Measurements from ENCODE around the gene CERS6. TPM values are rescaled to one million over a fixed set of nuclear protein-coding genes. Genes with fewer than 3 reads are reported as not detected.

The CERS6 gene
- total RNA-seq, 1 experiment from 2014 or later: 30.3 TPM

DNA sequence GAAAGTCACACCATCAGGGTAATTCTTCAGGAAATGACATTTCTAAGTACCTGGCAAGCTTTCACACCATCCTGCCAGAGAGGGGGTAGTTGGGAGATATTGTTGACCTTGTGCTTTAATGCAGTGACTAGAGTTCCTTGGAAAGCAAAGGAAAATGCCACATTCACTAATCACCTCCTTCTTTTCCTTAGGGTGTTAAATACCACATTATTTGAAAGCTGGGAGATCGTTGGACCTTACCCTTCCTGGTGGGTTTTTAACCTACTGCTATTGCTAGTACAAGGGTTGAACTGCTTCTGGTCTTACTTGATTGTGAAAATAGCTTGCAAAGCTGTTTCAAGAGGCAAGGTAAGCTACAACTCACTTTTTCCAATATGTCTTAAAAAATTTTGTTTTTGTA, 309.3 kb downstream of the CERS6 start:
- ATAC-seq (no peak), DNase-seq (ENCODE audit: low read depth, low spot score) (no peak)
- Histone ChIP-seq H3K27ac (ENCODE audit: low read length) (no peak overlapping the region), H3K36me3 (ENCODE audit: control insufficient read depth, insufficient read depth, low read length) (no peaks in the 10 kb centered on the region), H3K4me1 (ENCODE audit: control insufficient read depth, insufficient read depth, low read length) (no peaks in the 10 kb centered on the region), H3K27me3 (ENCODE audit: control insufficient read depth, insufficient read depth, low read length) (no peaks in the 10 kb centered on the region), H3K9me3 (ENCODE audit: control insufficient read depth, insufficient read depth, low read depth, low read length) (no peaks in the 10 kb centered on the region), H3K4me3 (ENCODE audit: low read depth in 2 of 2, low read length in 2 of 2) (no peak overlapping the region)
- POLR2A ChIA-PET: no interaction called here
- TF ChIP-seq POLR2AphosphoS5 (IDR thresholded peaks at IDR 0.05; ENCODE audit: low read depth, low read length): no peak
- TF ChIP-seq, protein P1, sequence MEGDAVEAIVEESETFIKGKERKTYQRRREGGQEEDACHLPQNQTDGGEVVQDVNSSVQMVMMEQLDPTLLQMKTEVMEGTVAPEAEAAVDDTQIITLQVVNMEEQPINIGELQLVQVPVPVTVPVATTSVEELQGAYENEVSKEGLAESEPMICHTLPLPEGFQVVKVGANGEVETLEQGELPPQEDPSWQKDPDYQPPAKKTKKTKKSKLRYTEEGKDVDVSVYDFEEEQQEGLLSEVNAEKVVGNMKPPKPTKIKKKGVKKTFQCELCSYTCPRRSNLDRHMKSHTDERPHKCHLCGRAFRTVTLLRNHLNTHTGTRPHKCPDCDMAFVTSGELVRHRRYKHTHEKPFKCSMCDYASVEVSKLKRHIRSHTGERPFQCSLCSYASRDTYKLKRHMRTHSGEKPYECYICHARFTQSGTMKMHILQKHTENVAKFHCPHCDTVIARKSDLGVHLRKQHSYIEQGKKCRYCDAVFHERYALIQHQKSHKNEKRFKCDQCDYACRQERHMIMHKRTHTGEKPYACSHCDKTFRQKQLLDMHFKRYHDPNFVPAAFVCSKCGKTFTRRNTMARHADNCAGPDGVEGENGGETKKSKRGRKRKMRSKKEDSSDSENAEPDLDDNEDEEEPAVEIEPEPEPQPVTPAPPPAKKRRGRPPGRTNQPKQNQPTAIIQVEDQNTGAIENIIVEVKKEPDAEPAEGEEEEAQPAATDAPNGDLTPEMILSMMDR (IDR thresholded peaks at IDR 0.05): no peak
- no peak for TF ChIP-seq TCF7L2 (IDR thresholded peaks at IDR 0.05; ENCODE audit: low read depth, low read length)
- TF ChIP-seq, protein P2, sequence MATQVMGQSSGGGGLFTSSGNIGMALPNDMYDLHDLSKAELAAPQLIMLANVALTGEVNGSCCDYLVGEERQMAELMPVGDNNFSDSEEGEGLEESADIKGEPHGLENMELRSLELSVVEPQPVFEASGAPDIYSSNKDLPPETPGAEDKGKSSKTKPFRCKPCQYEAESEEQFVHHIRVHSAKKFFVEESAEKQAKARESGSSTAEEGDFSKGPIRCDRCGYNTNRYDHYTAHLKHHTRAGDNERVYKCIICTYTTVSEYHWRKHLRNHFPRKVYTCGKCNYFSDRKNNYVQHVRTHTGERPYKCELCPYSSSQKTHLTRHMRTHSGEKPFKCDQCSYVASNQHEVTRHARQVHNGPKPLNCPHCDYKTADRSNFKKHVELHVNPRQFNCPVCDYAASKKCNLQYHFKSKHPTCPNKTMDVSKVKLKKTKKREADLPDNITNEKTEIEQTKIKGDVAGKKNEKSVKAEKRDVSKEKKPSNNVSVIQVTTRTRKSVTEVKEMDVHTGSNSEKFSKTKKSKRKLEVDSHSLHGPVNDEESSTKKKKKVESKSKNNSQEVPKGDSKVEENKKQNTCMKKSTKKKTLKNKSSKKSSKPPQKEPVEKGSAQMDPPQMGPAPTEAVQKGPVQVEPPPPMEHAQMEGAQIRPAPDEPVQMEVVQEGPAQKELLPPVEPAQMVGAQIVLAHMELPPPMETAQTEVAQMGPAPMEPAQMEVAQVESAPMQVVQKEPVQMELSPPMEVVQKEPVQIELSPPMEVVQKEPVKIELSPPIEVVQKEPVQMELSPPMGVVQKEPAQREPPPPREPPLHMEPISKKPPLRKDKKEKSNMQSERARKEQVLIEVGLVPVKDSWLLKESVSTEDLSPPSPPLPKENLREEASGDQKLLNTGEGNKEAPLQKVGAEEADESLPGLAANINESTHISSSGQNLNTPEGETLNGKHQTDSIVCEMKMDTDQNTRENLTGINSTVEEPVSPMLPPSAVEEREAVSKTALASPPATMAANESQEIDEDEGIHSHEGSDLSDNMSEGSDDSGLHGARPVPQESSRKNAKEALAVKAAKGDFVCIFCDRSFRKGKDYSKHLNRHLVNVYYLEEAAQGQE (IDR thresholded peaks at IDR 0.05; ENCODE audit: insufficient read depth in 1 of 2, low read depth in 2 of 2, low read length in 1 of 2): no peak
- TF ChIP-seq SIN3A (IDR thresholded peaks at IDR 0.05; ENCODE audit: borderline replicate concordance, insufficient read depth, low read depth, low read length): no peak
- no TSS peak for BruUV-seq (replicated peaks)
- CTCF ChIA-PET: no interaction called here
- in situ Hi-C loops (cut with HindIII; ENCODE audit: low pct_unique_long_range_greater_than_20kb, low sequenced_read_pairs) (no loop called here), intact Hi-C loops (cut with micrococcal nuclease; ENCODE audit: unreplicated experiment) (no loop called here)

DNA sequence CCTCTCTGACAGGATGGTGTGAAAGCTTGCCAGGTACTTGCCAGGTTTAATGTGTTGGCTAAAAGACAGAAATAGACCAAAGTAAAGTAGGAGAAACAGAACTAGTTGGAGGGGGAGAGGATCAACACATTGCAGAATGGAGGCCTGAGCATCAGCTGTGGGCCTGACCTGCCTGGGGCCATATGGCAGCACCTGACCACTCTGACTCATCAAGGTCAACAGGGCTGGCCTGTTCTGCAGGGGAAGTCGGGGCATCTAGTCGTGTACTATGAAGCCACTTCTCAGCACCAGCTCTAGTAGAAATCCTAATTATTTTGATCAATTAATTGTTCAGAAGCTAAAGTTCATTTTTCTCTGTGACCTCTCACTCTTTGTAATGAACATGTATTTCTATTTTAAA, 310.5 kb downstream of the CERS6 start:
- TF ChIP-seq SIN3A (IDR thresholded peaks at IDR 0.05; ENCODE audit: borderline replicate concordance, insufficient read depth, low read depth, low read length): no peak
- TF ChIP-seq TCF7L2 (IDR thresholded peaks at IDR 0.05; ENCODE audit: low read depth, low read length): no peak
- TF ChIP-seq, protein P2 (IDR thresholded peaks at IDR 0.05; ENCODE audit: insufficient read depth in 1 of 2, low read depth in 2 of 2, low read length in 1 of 2): no peak
- TF ChIP-seq POLR2AphosphoS5 (IDR thresholded peaks at IDR 0.05; ENCODE audit: low read depth, low read length): no peak
- TF ChIP-seq, protein P1 (IDR thresholded peaks at IDR 0.05): no peak
- Histone ChIP-seq H3K4me3 (ENCODE audit: low read depth in 2 of 2, low read length in 2 of 2) (no peak overlapping the region), H3K27ac (ENCODE audit: low read length) (no peak overlapping the region), H3K36me3 (ENCODE audit: control insufficient read depth, insufficient read depth, low read length) (no peaks in the 10 kb centered on the region), H3K9me3 (ENCODE audit: control insufficient read depth, insufficient read depth, low read depth, low read length) (no peaks in the 10 kb centered on the region), H3K4me1 (ENCODE audit: control insufficient read depth, insufficient read depth, low read length) (no peaks in the 10 kb centered on the region), H3K27me3 (ENCODE audit: control insufficient read depth, insufficient read depth, low read length) (no peaks in the 10 kb centered on the region)
- ChIA-PET CTCF (no interaction called here), POLR2A (no interaction called here)
- in situ Hi-C loops (cut with HindIII; ENCODE audit: low pct_unique_long_range_greater_than_20kb, low sequenced_read_pairs): no loop called here
- BruUV-seq (replicated peaks): no TSS peak
- DNase-seq (ENCODE audit: low read depth, low spot score): no peak
- intact Hi-C loops (cut with micrococcal nuclease; ENCODE audit: unreplicated experiment): no loop called here
- ATAC-seq: no peak
